GM20000 (cell line): ENCODE results near the gene PDE11A.

Experiments used
- DNase-seq: peaks from one replicate; pipeline ENCODE4 v3.0.0; 2012; ENCODE audit warnings: low spot score
- CTCF ChIP-seq: IDR thresholded peaks from 2 replicates; pipeline ENCODE4 v1.5.1; 2012; ENCODE audit warnings: mild to moderate bottlenecking, control low read depth; ENCODE audit errors: extremely low read depth, missing control alignments

The PDE11A gene

GRCh38 chr2:177651833-177652232 is 420.7 kb downstream of the PDE11A start:
- no peak for DNase-seq

GRCh38 chr2:177649568-177650518 is 422.7 kb downstream of the PDE11A start:
- no peak for TF ChIP-seq CTCF
- no peak for DNase-seq

More at GRCh38 chr2:177651833-177652232, 420.7 kb downstream of the PDE11A start:
- no peak for TF ChIP-seq CTCF

- no peak for TF ChIP-seq CTCF
- no peak for DNase-seq
Measured at GRCh38 chr2:177646791-177647190, 425.8 kb downstream of the PDE11A start.

GRCh38 chr2:177646241-177646640 is 426.3 kb downstream of the PDE11A start:
- DNase-seq, result no peak
- TF ChIP-seq CTCF, result no peak

- DNase-seq, result no peak
- TF ChIP-seq CTCF, result no peak
Measured at GRCh38 chr2:177641331-177641730, 431.2 kb downstream of the PDE11A start.

GRCh38 chr2:177640423-177640822 is 432.2 kb downstream of the PDE11A start:
- TF ChIP-seq CTCF, result no peak
- DNase-seq, result no peak

GRCh38 chr2:177639262-177639914 is 433.2 kb downstream of the PDE11A start:
- TF ChIP-seq CTCF, result no peak
- no peak for DNase-seq
